ENCODE results near the gene FBLN2.

FBLN2 gene

GRCh38 chr3:13535526-13535875, 13.4 kb upstream of the FBLN2 start:
- no peak overlapping the region for H3K27ac Mint-ChIP-seq
- no peaks in the 10 kb centered on the region for H3K36me3 Mint-ChIP-seq (ENCODE audit: low read depth)
- H3K27me3 Mint-ChIP-seq = peaks cover 12% of the 10 kb centered on the region
- H3K9me3 Mint-ChIP-seq = peaks cover 3% of the 10 kb centered on the region
- peaks cover 7% of the 10 kb centered on the region for H3K4me1 Mint-ChIP-seq
- ATAC-seq (no peak), DNase-seq (no peak)
- H3K4me3 Mint-ChIP-seq = no peak overlapping the region

- peaks cover 7% of the 10 kb centered on the region for H3K4me1 Mint-ChIP-seq
- H3K36me3 Mint-ChIP-seq (ENCODE audit: low read depth) = peaks cover 1% of the 10 kb centered on the region
- DNase-seq (no peak), ATAC-seq (no peak)
- H3K9me3 Mint-ChIP-seq = peaks cover 5% of the 10 kb centered on the region
- H3K27ac Mint-ChIP-seq = no peak overlapping the region
- H3K4me3 Mint-ChIP-seq = no peak overlapping the region
- peaks cover 13% of the 10 kb centered on the region for H3K27me3 Mint-ChIP-seq
Observed at GRCh38 chr3:13535905-13536304, 13.0 kb upstream of the FBLN2 start.

- H3K36me3 Mint-ChIP-seq (ENCODE audit: low read depth) = peaks cover 2% of the 10 kb centered on the region
- no peak overlapping the region for H3K4me3 Mint-ChIP-seq
- H3K27me3 Mint-ChIP-seq = peaks cover 16% of the 10 kb centered on the region
- H3K9me3 Mint-ChIP-seq = peaks cover 8% of the 10 kb centered on the region
- DNase-seq = no peak
- no peak overlapping the region for H3K27ac Mint-ChIP-seq
- H3K4me1 Mint-ChIP-seq = peaks cover 7% of the 10 kb centered on the region
- ATAC-seq = no peak
Observed at GRCh38 chr3:13536432-13536831, 12.5 kb upstream of the FBLN2 start.

GRCh38 chr3:13536832-13537231, 12.1 kb upstream of the FBLN2 start:
- ATAC-seq = no peak
- no peak for DNase-seq
- Mint-ChIP-seq H3K36me3 (ENCODE audit: low read depth) (peaks cover 2% of the 10 kb centered on the region), H3K4me1 (peaks cover 7% of the 10 kb centered on the region), H3K27ac (no peak overlapping the region), H3K4me3 (no peak overlapping the region), H3K27me3 (peaks cover 18% of the 10 kb centered on the region), H3K9me3 (peaks cover 8% of the 10 kb centered on the region)

- H3K4me1 Mint-ChIP-seq = peaks cover 7% of the 10 kb centered on the region
- ATAC-seq (no peak), DNase-seq (no peak)
- H3K27ac Mint-ChIP-seq = no peak overlapping the region
- peaks cover 2% of the 10 kb centered on the region for H3K36me3 Mint-ChIP-seq (ENCODE audit: low read depth)
- H3K9me3 Mint-ChIP-seq = peaks cover 13% of the 10 kb centered on the region
- peaks cover 18% of the 10 kb centered on the region for H3K27me3 Mint-ChIP-seq
- H3K4me3 Mint-ChIP-seq = no peak overlapping the region
Observed at GRCh38 chr3:13537244-13537908, 11.5 kb upstream of the FBLN2 start.

GRCh38 chr3:13537909-13538296, 11.0 kb upstream of the FBLN2 start:
- Mint-ChIP-seq H3K4me3 (no peak overlapping the region), H3K4me1 (peaks cover 7% of the 10 kb centered on the region)
- no peak for DNase-seq

GRCh38 chr3:13538520-13539291, 10.2 kb upstream of the FBLN2 start:
- no peak for DNase-seq
- H3K27me3 Mint-ChIP-seq = peaks cover 19% of the 10 kb centered on the region
- peaks cover 14% of the 10 kb centered on the region for H3K9me3 Mint-ChIP-seq
- H3K27ac Mint-ChIP-seq = no peak overlapping the region
- H3K4me3 Mint-ChIP-seq = no peak overlapping the region
- H3K4me1 Mint-ChIP-seq = peaks cover 7% of the 10 kb centered on the region
- peaks cover 2% of the 10 kb centered on the region for H3K36me3 Mint-ChIP-seq (ENCODE audit: low read depth)
- ATAC-seq = no peak

More at GRCh38 chr3:13537909-13538296, 11.0 kb upstream of the FBLN2 start:
- Mint-ChIP-seq H3K9me3 (peaks cover 14% of the 10 kb centered on the region), H3K27ac (no peak overlapping the region), H3K36me3 (ENCODE audit: low read depth) (peaks cover 2% of the 10 kb centered on the region), H3K27me3 (peaks cover 17% of the 10 kb centered on the region)
- no peak for ATAC-seq

GRCh38 chr3:13539292-13539638, 9.7 kb upstream of the FBLN2 start:
- Mint-ChIP-seq H3K27ac (no peak overlapping the region), H3K4me3 (no peak overlapping the region), H3K36me3 (ENCODE audit: low read depth) (peaks cover 2% of the 10 kb centered on the region), H3K9me3 (peaks cover 14% of the 10 kb centered on the region), H3K4me1 (peaks cover 12% of the 10 kb centered on the region), H3K27me3 (peaks cover 19% of the 10 kb centered on the region)
- ATAC-seq (no peak), DNase-seq (no peak)

GRCh38 chr3:13539671-13540070, 9.3 kb upstream of the FBLN2 start:
- peaks cover 14% of the 10 kb centered on the region for H3K9me3 Mint-ChIP-seq
- peaks cover 19% of the 10 kb centered on the region for H3K27me3 Mint-ChIP-seq
- peaks cover 16% of the 10 kb centered on the region for H3K4me1 Mint-ChIP-seq
- H3K36me3 Mint-ChIP-seq (ENCODE audit: low read depth) = peaks cover 2% of the 10 kb centered on the region
- H3K4me3 Mint-ChIP-seq = no peak overlapping the region
- DNase-seq (no peak), ATAC-seq (no peak)
- no peak overlapping the region for H3K27ac Mint-ChIP-seq

GRCh38 chr3:13540297-13540995, 8.5 kb upstream of the FBLN2 start:
- DNase-seq (no peak), ATAC-seq (no peak)
- Mint-ChIP-seq H3K4me1 (peaks cover 24% of the 10 kb centered on the region), H3K4me3 (no peak overlapping the region), H3K27me3 (peaks cover 24% of the 10 kb centered on the region), H3K9me3 (peaks cover 14% of the 10 kb centered on the region), H3K27ac (no peak overlapping the region), H3K36me3 (ENCODE audit: low read depth) (peaks cover 2% of the 10 kb centered on the region)

- H3K27ac Mint-ChIP-seq = no peak overlapping the region
- H3K9me3 Mint-ChIP-seq = peaks cover 14% of the 10 kb centered on the region
- H3K4me1 Mint-ChIP-seq = peaks cover 29% of the 10 kb centered on the region
- ATAC-seq = no peak
- peaks cover 24% of the 10 kb centered on the region for H3K27me3 Mint-ChIP-seq
- no peak for DNase-seq
- no peak overlapping the region for H3K4me3 Mint-ChIP-seq
- peaks cover 2% of the 10 kb centered on the region for H3K36me3 Mint-ChIP-seq (ENCODE audit: low read depth)
Observed at GRCh38 chr3:13541691-13542090, 7.2 kb upstream of the FBLN2 start.

- Mint-ChIP-seq H3K4me1 (peaks cover 25% of the 10 kb centered on the region), H3K4me3 (no peak overlapping the region), H3K9me3 (peaks cover 14% of the 10 kb centered on the region), H3K27ac (no peak overlapping the region), H3K36me3 (ENCODE audit: low read depth) (peaks cover 2% of the 10 kb centered on the region), H3K27me3 (peaks cover 26% of the 10 kb centered on the region)
- ATAC-seq (no peak), DNase-seq (no peak)
Observed at GRCh38 chr3:13542142-13542541, 6.8 kb upstream of the FBLN2 start.

- Mint-ChIP-seq H3K27ac (no peak overlapping the region), H3K4me1 (peaks cover 27% of the 10 kb centered on the region), H3K36me3 (ENCODE audit: low read depth) (peaks cover 2% of the 10 kb centered on the region), H3K4me3 (no peak overlapping the region), H3K27me3 (peaks cover 34% of the 10 kb centered on the region), H3K9me3 (peaks cover 11% of the 10 kb centered on the region)
- ATAC-seq (no peak), DNase-seq (no peak)
Observed at GRCh38 chr3:13543253-13543652, 5.7 kb upstream of the FBLN2 start.

GRCh38 chr3:13544293-13544831, 4.6 kb upstream of the FBLN2 start:
- Mint-ChIP-seq H3K4me1 (peaks cover 30% of the 10 kb centered on the region), H3K27ac (peak overlapping the region; percentile 2), H3K27me3 (peaks cover 37% of the 10 kb centered on the region), H3K36me3 (ENCODE audit: low read depth) (peaks cover 2% of the 10 kb centered on the region), H3K4me3 (peak overlapping the region; percentile 7), H3K9me3 (peaks cover 11% of the 10 kb centered on the region)
- peak; percentile 98 for ATAC-seq
- DNase-seq = peak; percentile 74
